Measurements from ENCODE around the gene APOL6.

The APOL6 gene

DNA sequence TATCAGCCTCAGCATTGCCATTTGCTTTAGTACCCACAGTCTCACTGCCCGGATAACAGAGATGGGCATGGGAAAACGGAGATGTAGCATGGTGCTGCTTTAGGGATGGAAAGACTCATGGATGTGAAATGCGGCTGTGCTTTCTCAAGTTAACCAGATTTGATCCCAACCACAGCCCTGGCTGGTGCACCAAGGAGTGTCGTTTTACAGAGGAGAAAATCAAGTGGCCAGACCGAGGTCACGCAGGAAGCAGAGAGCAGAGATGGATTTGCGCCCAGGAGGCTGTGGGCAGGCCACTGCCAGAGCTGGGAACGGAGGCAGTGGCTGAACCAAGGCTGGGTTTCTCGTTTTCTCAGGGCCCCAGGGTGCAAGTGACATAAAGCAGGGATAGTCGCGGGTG is 40.2 kb upstream of the APOL6 start:
- Histone ChIP-seq H3K4me3 (ENCODE audit: low read length) (no peak overlapping the region), H3K4me2 (ENCODE audit: low read length) (no peak overlapping the region), H3F3A (ENCODE audit: control insufficient read depth, insufficient read depth) (no peaks in the 10 kb centered on the region), H3K36me3 (ENCODE audit: control insufficient read depth, low read length) (no peaks in the 10 kb centered on the region), H3K27ac (ENCODE audit: low read depth, low read length) (no peak overlapping the region), H3K9me3 (ENCODE audit: control insufficient read depth, insufficient read depth, low read length) (no peaks in the 10 kb centered on the region), H3K27me3 (ENCODE audit: control insufficient read depth, low read length) (peaks cover 23% of the 10 kb centered on the region), H3K4me1 (ENCODE audit: control insufficient read depth, low read length) (peaks cover 11% of the 10 kb centered on the region), H3K9me2 (replicated peaks; ENCODE audit: control insufficient read depth, low read length) (no peaks in the 10 kb centered on the region), H3K79me2 (ENCODE audit: control insufficient read depth, low read length) (no peaks in the 10 kb centered on the region), H4K20me1 (ENCODE audit: control insufficient read depth, insufficient read depth, low read depth, low read length) (no peaks in the 10 kb centered on the region)
- TF ChIP-seq, protein P1, sequence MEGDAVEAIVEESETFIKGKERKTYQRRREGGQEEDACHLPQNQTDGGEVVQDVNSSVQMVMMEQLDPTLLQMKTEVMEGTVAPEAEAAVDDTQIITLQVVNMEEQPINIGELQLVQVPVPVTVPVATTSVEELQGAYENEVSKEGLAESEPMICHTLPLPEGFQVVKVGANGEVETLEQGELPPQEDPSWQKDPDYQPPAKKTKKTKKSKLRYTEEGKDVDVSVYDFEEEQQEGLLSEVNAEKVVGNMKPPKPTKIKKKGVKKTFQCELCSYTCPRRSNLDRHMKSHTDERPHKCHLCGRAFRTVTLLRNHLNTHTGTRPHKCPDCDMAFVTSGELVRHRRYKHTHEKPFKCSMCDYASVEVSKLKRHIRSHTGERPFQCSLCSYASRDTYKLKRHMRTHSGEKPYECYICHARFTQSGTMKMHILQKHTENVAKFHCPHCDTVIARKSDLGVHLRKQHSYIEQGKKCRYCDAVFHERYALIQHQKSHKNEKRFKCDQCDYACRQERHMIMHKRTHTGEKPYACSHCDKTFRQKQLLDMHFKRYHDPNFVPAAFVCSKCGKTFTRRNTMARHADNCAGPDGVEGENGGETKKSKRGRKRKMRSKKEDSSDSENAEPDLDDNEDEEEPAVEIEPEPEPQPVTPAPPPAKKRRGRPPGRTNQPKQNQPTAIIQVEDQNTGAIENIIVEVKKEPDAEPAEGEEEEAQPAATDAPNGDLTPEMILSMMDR (IDR thresholded peaks at IDR 0.05; ENCODE audit: low read depth, low read length, poor library complexity, severe bottlenecking): no peak
- no peak for TF ChIP-seq EZH2phosphoT487 (IDR thresholded peaks at IDR 0.05; ENCODE audit: borderline replicate concordance, low read length)

DNA sequence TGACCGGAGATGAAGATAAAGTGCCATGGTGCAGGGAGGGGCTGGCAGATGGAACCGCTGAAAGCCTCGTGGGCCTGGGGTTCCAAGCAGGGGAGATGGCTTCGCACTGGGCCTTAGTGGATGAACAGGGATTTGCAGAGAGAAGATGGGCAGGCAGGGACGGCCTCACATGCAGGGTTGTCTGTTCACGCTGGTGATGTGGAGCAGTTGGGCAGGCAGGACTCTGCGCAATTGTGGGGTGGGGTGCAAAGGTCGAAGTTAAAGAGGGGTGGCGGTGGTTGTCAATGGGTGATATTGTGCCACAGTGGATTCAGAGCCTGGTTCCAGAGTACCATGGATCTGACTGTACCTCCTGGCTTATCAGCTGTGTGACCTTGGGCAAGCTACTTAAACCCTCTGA is 39.0 kb upstream of the APOL6 start:
- Histone ChIP-seq H3K36me3 (ENCODE audit: control insufficient read depth, low read length) (no peaks in the 10 kb centered on the region), H3K4me1 (ENCODE audit: control insufficient read depth, low read length) (peaks cover 11% of the 10 kb centered on the region), H3K4me3 (ENCODE audit: low read length) (no peak overlapping the region), H3K4me2 (ENCODE audit: low read length) (no peak overlapping the region), H3F3A (ENCODE audit: control insufficient read depth, insufficient read depth) (no peaks in the 10 kb centered on the region), H3K9me3 (ENCODE audit: control insufficient read depth, insufficient read depth, low read length) (no peaks in the 10 kb centered on the region), H3K9me2 (replicated peaks; ENCODE audit: control insufficient read depth, low read length) (no peaks in the 10 kb centered on the region), H3K27ac (ENCODE audit: low read depth, low read length) (no peak overlapping the region), H3K27me3 (ENCODE audit: control insufficient read depth, low read length) (peaks cover 23% of the 10 kb centered on the region), H3K79me2 (ENCODE audit: control insufficient read depth, low read length) (no peaks in the 10 kb centered on the region), H4K20me1 (ENCODE audit: control insufficient read depth, insufficient read depth, low read depth, low read length) (no peaks in the 10 kb centered on the region)
- TF ChIP-seq, protein P1 (IDR thresholded peaks at IDR 0.05; ENCODE audit: low read depth, low read length, poor library complexity, severe bottlenecking): no peak
- no peak for TF ChIP-seq EZH2phosphoT487 (IDR thresholded peaks at IDR 0.05; ENCODE audit: borderline replicate concordance, low read length)

DNA sequence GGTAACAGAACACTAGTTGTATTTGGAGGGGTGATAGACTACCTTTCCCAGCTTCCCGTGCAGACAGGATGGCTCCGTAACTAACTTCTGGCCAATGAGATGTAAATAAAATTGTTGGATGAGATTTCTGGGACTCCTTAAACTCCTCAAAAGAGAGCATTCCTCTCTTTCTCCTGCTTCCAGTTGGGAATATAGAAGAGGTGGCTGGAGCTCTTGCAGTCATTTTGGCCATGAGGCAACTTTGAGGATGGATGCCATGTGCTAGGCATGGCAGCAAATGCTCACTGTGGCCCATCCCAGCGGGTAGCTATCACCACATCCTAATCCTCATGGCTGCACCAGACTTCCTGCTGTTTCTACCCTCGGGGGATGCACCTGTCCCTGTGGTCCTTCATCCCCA is 38.5 kb upstream of the APOL6 start:
- no peaks in the 10 kb centered on the region for H3K36me3 ChIP-seq (ENCODE audit: control insufficient read depth, low read length)
- H3K79me2 ChIP-seq (ENCODE audit: control insufficient read depth, low read length): no peaks in the 10 kb centered on the region
- no peaks in the 10 kb centered on the region for H4K20me1 ChIP-seq (ENCODE audit: control insufficient read depth, insufficient read depth, low read depth, low read length)
- no peaks in the 10 kb centered on the region for H3K9me2 ChIP-seq (replicated peaks; ENCODE audit: control insufficient read depth, low read length)
- H3K4me2 ChIP-seq (ENCODE audit: low read length): no peak overlapping the region
- no peaks in the 10 kb centered on the region for H3K9me3 ChIP-seq (ENCODE audit: control insufficient read depth, insufficient read depth, low read length)
- H3K27ac ChIP-seq (ENCODE audit: low read depth, low read length): no peak overlapping the region
- TF ChIP-seq, protein P1 (IDR thresholded peaks at IDR 0.05; ENCODE audit: low read depth, low read length, poor library complexity, severe bottlenecking): no peak
- TF ChIP-seq EZH2phosphoT487 (IDR thresholded peaks at IDR 0.05; ENCODE audit: borderline replicate concordance, low read length): no peak
- no peak overlapping the region for H3K4me3 ChIP-seq (ENCODE audit: low read length)
- peaks cover 23% of the 10 kb centered on the region for H3K27me3 ChIP-seq (ENCODE audit: control insufficient read depth, low read length)
- peaks cover 11% of the 10 kb centered on the region for H3K4me1 ChIP-seq (ENCODE audit: control insufficient read depth, low read length)
- H3F3A ChIP-seq (ENCODE audit: control insufficient read depth, insufficient read depth): no peaks in the 10 kb centered on the region

DNA sequence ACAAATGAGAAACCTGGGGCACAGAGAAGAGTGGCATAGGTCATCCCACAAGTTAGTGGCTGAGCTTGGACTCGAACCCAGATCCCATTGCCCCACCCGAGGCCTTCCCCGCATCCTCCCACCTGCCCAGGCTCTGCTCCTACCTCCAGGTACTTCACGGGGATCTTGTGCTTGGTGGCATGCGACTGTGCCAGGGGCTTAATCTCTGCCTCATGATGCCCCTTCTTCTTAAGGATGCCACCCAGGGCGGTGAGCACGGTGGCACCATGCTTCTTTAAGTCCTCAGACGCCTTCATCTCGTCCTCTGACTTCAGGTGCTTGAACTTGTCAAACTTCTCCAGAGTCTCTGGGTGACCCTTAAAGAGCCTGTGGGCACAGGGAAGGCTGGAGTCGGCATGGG is 37.5 kb upstream of the APOL6 start:
- Histone ChIP-seq H3K4me3 (ENCODE audit: low read length) (no peak overlapping the region), H3K4me2 (ENCODE audit: low read length) (no peak overlapping the region), H3K4me1 (ENCODE audit: control insufficient read depth, low read length) (peaks cover 11% of the 10 kb centered on the region), H3K36me3 (ENCODE audit: control insufficient read depth, low read length) (no peaks in the 10 kb centered on the region), H3K9me3 (ENCODE audit: control insufficient read depth, insufficient read depth, low read length) (no peaks in the 10 kb centered on the region), H3K9me2 (replicated peaks; ENCODE audit: control insufficient read depth, low read length) (no peaks in the 10 kb centered on the region), H3F3A (ENCODE audit: control insufficient read depth, insufficient read depth) (no peaks in the 10 kb centered on the region), H4K20me1 (ENCODE audit: control insufficient read depth, insufficient read depth, low read depth, low read length) (no peaks in the 10 kb centered on the region), H3K27ac (ENCODE audit: low read depth, low read length) (no peak overlapping the region), H3K27me3 (ENCODE audit: control insufficient read depth, low read length) (peaks cover 18% of the 10 kb centered on the region; the same call in 1 of the 2 replicates), H3K79me2 (ENCODE audit: control insufficient read depth, low read length) (no peaks in the 10 kb centered on the region)
- TF ChIP-seq EZH2phosphoT487 (IDR thresholded peaks at IDR 0.05; ENCODE audit: borderline replicate concordance, low read length): no peak
- TF ChIP-seq, protein P1 (IDR thresholded peaks at IDR 0.05; ENCODE audit: low read depth, low read length, poor library complexity, severe bottlenecking): no peak
